NCI-H2227 (cell line): Measurements from ENCODE around the gene PTPRM.

Experiments
- DNase-seq: peaks from one replicate; lab custom pipeline; 2025; ENCODE audit not compliant: unreplicated experiment; lab: John Stamatoyannopoulos, UW

The PTPRM gene

GRCh38 chr18:7844418-7844817 is 277.3 kb downstream of the PTPRM start:
- DNase-seq = no peak

GRCh38 chr18:7846335-7846734 is 279.2 kb downstream of the PTPRM start:
- no peak for DNase-seq

- DNase-seq = no peak
These were observed 280.4 kb downstream of the PTPRM start for GRCh38 chr18:7847357-7848053.

- DNase-seq = no peak
These were observed 280.9 kb downstream of the PTPRM start for GRCh38 chr18:7848054-7848412.

- no peak for DNase-seq
These were observed 283.3 kb downstream of the PTPRM start for GRCh38 chr18:7850446-7850845.

GRCh38 chr18:7855028-7855427 is 287.9 kb downstream of the PTPRM start:
- DNase-seq = no peak

- no peak for DNase-seq
These were observed 288.6 kb downstream of the PTPRM start for GRCh38 chr18:7855671-7856070.

GRCh38 chr18:7856116-7856515 is 289.0 kb downstream of the PTPRM start:
- DNase-seq = no peak

GRCh38 chr18:7856733-7857132 is 289.6 kb downstream of the PTPRM start:
- no peak for DNase-seq

- no peak for DNase-seq
These were observed 290.4 kb downstream of the PTPRM start for GRCh38 chr18:7857562-7857961.

- DNase-seq = no peak
These were observed 292.0 kb downstream of the PTPRM start for GRCh38 chr18:7859122-7859521.

GRCh38 chr18:7870266-7870665 is 303.1 kb downstream of the PTPRM start:
- no peak for DNase-seq

GRCh38 chr18:7870855-7871254 is 303.7 kb downstream of the PTPRM start:
- DNase-seq = no peak

GRCh38 chr18:7871560-7872456 is 304.7 kb downstream of the PTPRM start:
- DNase-seq = no peak

- no peak for DNase-seq
These were observed 305.5 kb downstream of the PTPRM start for GRCh38 chr18:7872569-7872968.

GRCh38 chr18:7873316-7873715 is 306.2 kb downstream of the PTPRM start:
- no peak for DNase-seq

GRCh38 chr18:7876354-7877104 is 309.4 kb downstream of the PTPRM start:
- DNase-seq = no peak

GRCh38 chr18:7877609-7878008 is 310.5 kb downstream of the PTPRM start:
- no peak for DNase-seq

- no peak for DNase-seq
These were observed 311.4 kb downstream of the PTPRM start for GRCh38 chr18:7878265-7879211.

- DNase-seq = no peak
These were observed 312.6 kb downstream of the PTPRM start for GRCh38 chr18:7879717-7880116.

GRCh38 chr18:7885865-7886264 is 318.7 kb downstream of the PTPRM start:
- no peak for DNase-seq
